GM12874 (cell line): ENCODE measurements around the gene MASP1.

Source experiments
- CTCF ChIP-seq: IDR thresholded peaks from 2 replicates; pipeline ENCODE4 v1.5.1; 2011; ENCODE audit warnings: low read depth, mild to moderate bottlenecking, control low read depth, low read length, moderate library complexity; ENCODE audit not compliant: insufficient read depth

MASP1 gene

GRCh38 chr3:187264911-187265310 lies 26.6 kb downstream of the MASP1 start:
- TF ChIP-seq CTCF = no peak

GRCh38 chr3:187264021-187264420 lies 27.5 kb downstream of the MASP1 start:
- no peak for TF ChIP-seq CTCF

- no peak for TF ChIP-seq CTCF
Observed at GRCh38 chr3:187263270-187263669, 28.3 kb downstream of the MASP1 start.

- TF ChIP-seq CTCF = no peak
Observed at GRCh38 chr3:187262360-187262759, 29.2 kb downstream of the MASP1 start.

GRCh38 chr3:187261541-187261969 lies 30.0 kb downstream of the MASP1 start:
- TF ChIP-seq CTCF = no peak

- TF ChIP-seq CTCF = no peak
Observed at GRCh38 chr3:187259171-187259570, 32.4 kb downstream of the MASP1 start.

GRCh38 chr3:187257992-187258692 lies 33.4 kb downstream of the MASP1 start:
- no peak for TF ChIP-seq CTCF
